Loucy (cell line): ENCODE results near the gene HMGCS2.

ENCODE experiments used
- H2AFZ ChIP-seq: fragments of 200-600 bp; sonication (generic); 2 replicates; pipeline ENCODE4 v1.6.0; 2016; ENCODE audit warnings: antibody characterized with exemption, mild to moderate bottlenecking, low read length, moderate library complexity
- H3F3A ChIP-seq: fragments of 200-600 bp; 2 replicates; pipeline ENCODE4 v1.6.0; 2016; ENCODE audit warnings: antibody characterized with exemption, low read depth, mild to moderate bottlenecking
- H3K27me3 ChIP-seq: fragments of 200-600 bp; sonication (generic); 2 replicates; pipeline ENCODE4 v1.6.1; 2014; ENCODE audit warnings: low read length, mild to moderate bottlenecking; ENCODE audit not compliant: insufficient read depth, poor library complexity, severe bottlenecking
- H3K36me3 ChIP-seq: fragments of 200-600 bp; sonication (generic); 2 replicates; pipeline ENCODE4 v1.6.1; 2016; ENCODE audit warnings: low read length; ENCODE audit not compliant: insufficient read depth
- H3K4me1 ChIP-seq: fragments of 200-600 bp; sonication (generic); 2 replicates; pipeline ENCODE4 v1.5.1; 2014; ENCODE audit warnings: low read length, mild to moderate bottlenecking; ENCODE audit not compliant: insufficient read depth, poor library complexity, severe bottlenecking
- H3K4me2 ChIP-seq: fragments of 200-600 bp; sonication (generic); 2 replicates; pipeline ENCODE4 v1.6.0; 2014; ENCODE audit warnings: antibody characterized with exemption, low read length, low read depth, mild to moderate bottlenecking; ENCODE audit not compliant: poor library complexity, severe bottlenecking
- H3K4me3 ChIP-seq: fragments of 200-600 bp; sonication (generic); 2 replicates; pipeline ENCODE4 v1.5.1; 2014; ENCODE audit warnings: low read length, mild to moderate bottlenecking, mixed read lengths; ENCODE audit not compliant: poor library complexity, severe bottlenecking
- H3K79me2 ChIP-seq: fragments of 200-600 bp; sonication (generic); 2 replicates; pipeline ENCODE4 v1.6.1; 2014; ENCODE audit warnings: low read length; ENCODE audit not compliant: insufficient read depth
- H3K9ac ChIP-seq: fragments of 200-600 bp; sonication (generic); 2 replicates; pipeline ENCODE4 v1.6.0; 2014; ENCODE audit warnings: mild to moderate bottlenecking, low read depth, low read length, moderate library complexity; ENCODE audit not compliant: poor library complexity, severe bottlenecking
- H3K9me2 ChIP-seq: fragments of 200-600 bp; sonication (generic); replicated peaks from 2 replicates; pipeline ENCODE4 v1.6.1; 2016; ENCODE audit warnings: low read depth, low read length, mixed read lengths
- H3K9me3 ChIP-seq: fragments of 200-600 bp; sonication (generic); 2 replicates; pipeline ENCODE4 v1.6.1; 2014; ENCODE audit warnings: mild to moderate bottlenecking, antibody characterized with exemption, low read length, low read depth; ENCODE audit not compliant: insufficient read depth
- H4K20me1 ChIP-seq: fragments of 200-600 bp; sonication (generic); 2 replicates; pipeline ENCODE4 v1.6.0; 2014; ENCODE audit warnings: antibody characterized with exemption, low read length, mild to moderate bottlenecking; ENCODE audit not compliant: insufficient read depth, poor library complexity, severe bottlenecking
- EZH2phosphoT487 ChIP-seq: fragments of 200-600 bp; IDR thresholded peaks from 2 replicates; pipeline ENCODE4 v1.6.1; 2018; ENCODE audit warnings: antibody characterized with exemption, mild to moderate bottlenecking, moderate library complexity, borderline replicate concordance
- TF ChIP-seq, protein P1 (sequence below): fragments of 200-600 bp; sonication (generic); conservative IDR thresholded peaks from 2 replicates; pipeline ENCODE4 v1.5.1; 2014; ENCODE audit warnings: mild to moderate bottlenecking, antibody characterized with exemption, low read length

The HMGCS2 gene

DNA sequence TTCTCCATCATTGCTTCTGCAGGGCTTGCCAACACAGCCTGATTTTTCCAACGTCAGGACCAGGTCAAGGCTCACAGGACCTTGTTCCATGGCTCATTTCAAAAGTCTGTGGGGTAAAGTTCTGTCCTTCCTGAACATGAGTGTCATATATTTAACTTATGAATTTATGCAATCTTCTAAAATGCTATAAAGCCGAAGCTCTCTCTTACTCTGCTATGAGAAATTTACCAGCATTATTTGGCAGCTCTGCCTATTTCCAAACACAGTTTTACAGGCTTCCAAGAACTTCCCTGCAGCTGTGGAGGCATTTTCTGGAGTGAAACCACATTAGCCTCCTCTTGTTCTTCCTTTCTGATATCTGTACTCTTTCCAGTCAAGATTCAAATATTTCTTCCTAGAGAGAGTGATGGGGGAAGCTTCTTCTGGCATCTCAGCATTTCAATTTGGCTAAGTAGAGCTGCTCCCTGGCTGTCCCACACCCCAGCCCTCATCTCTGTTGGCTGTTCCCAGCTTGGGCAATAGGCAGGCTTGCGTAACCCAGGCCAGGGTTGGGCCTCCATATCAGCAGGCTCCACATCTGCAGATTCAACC, 15.6 kb upstream of the HMGCS2 start:
- no peak overlapping the region for H2AFZ ChIP-seq
- no peaks in the 10 kb centered on the region for H3F3A ChIP-seq
- H3K9me2 ChIP-seq: no peaks in the 10 kb centered on the region
- H3K9me3 ChIP-seq: no peaks in the 10 kb centered on the region
- no peaks in the 10 kb centered on the region for H3K36me3 ChIP-seq
- no peak overlapping the region for H3K4me3 ChIP-seq
- no peaks in the 10 kb centered on the region for H3K79me2 ChIP-seq
- H3K4me1 ChIP-seq: no peaks in the 10 kb centered on the region
- TF ChIP-seq EZH2phosphoT487: no peak
- TF ChIP-seq, protein P1, sequence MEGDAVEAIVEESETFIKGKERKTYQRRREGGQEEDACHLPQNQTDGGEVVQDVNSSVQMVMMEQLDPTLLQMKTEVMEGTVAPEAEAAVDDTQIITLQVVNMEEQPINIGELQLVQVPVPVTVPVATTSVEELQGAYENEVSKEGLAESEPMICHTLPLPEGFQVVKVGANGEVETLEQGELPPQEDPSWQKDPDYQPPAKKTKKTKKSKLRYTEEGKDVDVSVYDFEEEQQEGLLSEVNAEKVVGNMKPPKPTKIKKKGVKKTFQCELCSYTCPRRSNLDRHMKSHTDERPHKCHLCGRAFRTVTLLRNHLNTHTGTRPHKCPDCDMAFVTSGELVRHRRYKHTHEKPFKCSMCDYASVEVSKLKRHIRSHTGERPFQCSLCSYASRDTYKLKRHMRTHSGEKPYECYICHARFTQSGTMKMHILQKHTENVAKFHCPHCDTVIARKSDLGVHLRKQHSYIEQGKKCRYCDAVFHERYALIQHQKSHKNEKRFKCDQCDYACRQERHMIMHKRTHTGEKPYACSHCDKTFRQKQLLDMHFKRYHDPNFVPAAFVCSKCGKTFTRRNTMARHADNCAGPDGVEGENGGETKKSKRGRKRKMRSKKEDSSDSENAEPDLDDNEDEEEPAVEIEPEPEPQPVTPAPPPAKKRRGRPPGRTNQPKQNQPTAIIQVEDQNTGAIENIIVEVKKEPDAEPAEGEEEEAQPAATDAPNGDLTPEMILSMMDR: no peak
- H4K20me1 ChIP-seq: no peaks in the 10 kb centered on the region
- H3K9ac ChIP-seq: no peak overlapping the region
- H3K27me3 ChIP-seq: no peaks in the 10 kb centered on the region
- H3K4me2 ChIP-seq: no peak overlapping the region

DNA sequence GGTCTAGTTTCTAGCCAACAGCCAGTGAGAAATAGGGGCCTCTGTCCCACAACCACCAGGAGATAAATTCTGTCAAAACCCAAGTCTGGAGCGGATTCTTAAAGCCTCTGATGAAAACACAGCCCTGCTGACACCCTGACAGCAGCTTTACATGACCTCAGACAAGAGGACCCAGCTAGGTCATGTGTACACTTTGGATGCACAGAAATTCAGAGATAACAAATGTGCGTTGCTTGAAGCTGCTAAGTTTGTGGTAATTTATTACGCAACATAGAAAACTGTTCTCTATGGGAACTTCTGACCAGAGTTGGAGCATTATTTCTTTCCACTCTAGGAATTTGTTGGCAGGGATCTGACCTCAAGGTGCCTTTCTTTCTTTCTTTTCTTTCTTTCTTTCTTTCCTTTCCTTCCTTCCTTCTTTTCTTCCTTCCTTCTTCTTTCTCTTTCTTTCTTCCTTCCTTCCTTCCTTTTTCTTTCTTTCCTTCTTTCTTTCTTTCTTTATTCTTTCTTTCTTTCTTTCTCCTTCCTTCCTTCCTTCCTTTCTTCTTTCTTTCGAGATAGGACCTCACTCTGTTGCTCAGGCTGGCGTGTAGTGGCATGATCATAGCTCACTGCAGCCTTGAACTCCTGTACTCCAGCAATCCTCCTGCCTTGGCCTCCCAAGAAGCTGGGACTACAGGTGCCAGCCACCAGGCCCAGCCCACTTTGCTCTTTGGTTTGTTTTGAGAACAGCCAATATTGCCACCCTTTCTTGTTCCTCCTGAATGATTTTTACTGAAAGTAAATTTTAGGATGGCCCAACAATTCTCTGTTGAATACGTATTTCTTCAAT, 14.9 kb upstream of the HMGCS2 start:
- Histone ChIP-seq H2AFZ (no peak overlapping the region), H3K4me3 (no peak overlapping the region), H3K79me2 (no peaks in the 10 kb centered on the region), H3K27me3 (no peaks in the 10 kb centered on the region), H3K4me1 (no peaks in the 10 kb centered on the region), H3K4me2 (no peak overlapping the region), H4K20me1 (no peaks in the 10 kb centered on the region), H3K9me3 (no peaks in the 10 kb centered on the region), H3K9me2 (no peaks in the 10 kb centered on the region), H3K9ac (no peak overlapping the region), H3K36me3 (no peaks in the 10 kb centered on the region), H3F3A (no peaks in the 10 kb centered on the region)
- TF ChIP-seq, protein P1: no peak
- TF ChIP-seq EZH2phosphoT487: no peak

DNA sequence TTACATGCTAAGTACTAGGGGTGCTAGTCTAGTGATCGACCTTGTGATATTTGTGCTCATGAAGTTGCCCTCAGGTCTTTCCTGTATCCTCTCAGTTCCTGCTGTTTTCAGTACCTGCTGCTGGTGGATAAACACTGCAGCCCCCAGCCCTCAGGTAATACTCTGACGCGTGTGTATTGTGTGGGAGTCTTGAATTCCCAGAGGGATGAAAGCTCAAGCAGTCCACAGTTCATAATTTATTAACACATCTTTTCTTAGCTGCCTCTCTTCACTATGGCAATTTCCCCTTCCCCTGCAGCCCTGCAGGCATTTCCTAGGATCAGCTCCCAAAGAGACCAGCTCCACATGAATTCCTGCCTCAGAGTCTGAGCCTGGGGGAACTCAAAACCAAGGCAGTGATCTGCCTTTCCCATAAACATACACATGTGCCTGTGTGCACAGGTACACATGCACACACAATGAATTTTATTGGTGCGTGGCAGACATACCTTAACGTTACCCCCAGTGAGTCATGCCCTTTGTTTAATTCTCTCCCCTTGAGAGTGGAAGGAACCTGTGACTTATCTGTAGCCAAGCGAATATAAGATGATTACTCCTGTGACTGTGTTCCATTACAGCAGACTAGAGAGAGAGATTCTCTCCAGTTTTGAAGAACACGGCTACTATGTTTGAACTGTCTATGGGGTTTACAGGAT, 14.1 kb upstream of the HMGCS2 start:
- no peaks in the 10 kb centered on the region for H3K9me3 ChIP-seq

More for the DNA sequence above, 14.1 kb upstream of the HMGCS2 start:
- H4K20me1 ChIP-seq: no peaks in the 10 kb centered on the region
- no peak overlapping the region for H3K9ac ChIP-seq
- H3K27me3 ChIP-seq: no peaks in the 10 kb centered on the region
- H3K36me3 ChIP-seq: no peaks in the 10 kb centered on the region
- H3K4me1 ChIP-seq: no peaks in the 10 kb centered on the region
- no peak overlapping the region for H3K4me3 ChIP-seq
- no peak overlapping the region for H3K4me2 ChIP-seq
- no peak overlapping the region for H2AFZ ChIP-seq
- no peaks in the 10 kb centered on the region for H3K9me2 ChIP-seq
- no peak for TF ChIP-seq EZH2phosphoT487
- TF ChIP-seq, protein P1: no peak
- H3K79me2 ChIP-seq: no peaks in the 10 kb centered on the region
- H3F3A ChIP-seq: no peaks in the 10 kb centered on the region
